ENCODE results near the gene LNX2.

Gene LNX2

GRCh38 chr13:27636589-27637288, 16.4 kb upstream of the LNX2 start:
- DNase-seq (ENCODE audit: low read depth in 1 of 2, low spot score in 1 of 2), result no peak
- TF ChIP-seq GABPA (IDR thresholded peaks at IDR 0.05; ENCODE audit: low read depth) (no peak), POLR2AphosphoS5 (IDR thresholded peaks at IDR 0.05; ENCODE audit: low read depth) (no peak), REST (IDR thresholded peaks at IDR 0.05; ENCODE audit: insufficient replicate concordance, low read depth) (no peak), CTCF (IDR thresholded peaks at IDR 0.05; ENCODE audit: insufficient read depth, low read length) (no peak), SPI1 (IDR thresholded peaks at IDR 0.05; ENCODE audit: borderline replicate concordance, low read depth) (no peak)
- no peak overlapping the region for H3K27ac ChIP-seq (replicated peaks)

GRCh38 chr13:27635266-27635665, 14.9 kb upstream of the LNX2 start:
- TF ChIP-seq POLR2AphosphoS5 (IDR thresholded peaks at IDR 0.05; ENCODE audit: low read depth) (no peak), SPI1 (IDR thresholded peaks at IDR 0.05; ENCODE audit: borderline replicate concordance, low read depth) (peak; percentile 47; the same call in 1 of the 2 replicates)

More at GRCh38 chr13:27636589-27637288, 16.4 kb upstream of the LNX2 start:
- H3K4me3 ChIP-seq (replicated peaks; ENCODE audit: insufficient read depth, low read length), result no peak overlapping the region
- H3K27me3 ChIP-seq (ENCODE audit: insufficient read depth, poor library complexity, severe bottlenecking), result no peaks in the 10 kb centered on the region

GRCh38 chr13:27634791-27635190, 14.5 kb upstream of the LNX2 start:
- no peak for DNase-seq (ENCODE audit: low read depth in 1 of 2, low spot score in 1 of 2)
- no peaks in the 10 kb centered on the region for H3K27me3 ChIP-seq (ENCODE audit: insufficient read depth, poor library complexity, severe bottlenecking)
- TF ChIP-seq CTCF (IDR thresholded peaks at IDR 0.05; ENCODE audit: insufficient read depth, low read length) (no peak), GABPA (IDR thresholded peaks at IDR 0.05; ENCODE audit: low read depth) (no peak), REST (IDR thresholded peaks at IDR 0.05; ENCODE audit: insufficient replicate concordance, low read depth) (no peak), SPI1 (IDR thresholded peaks at IDR 0.05; ENCODE audit: borderline replicate concordance, low read depth) (no peak), POLR2AphosphoS5 (IDR thresholded peaks at IDR 0.05; ENCODE audit: low read depth) (no peak)
- H3K4me3 ChIP-seq (replicated peaks; ENCODE audit: insufficient read depth, low read length), result no peak overlapping the region
- no peak overlapping the region for H3K27ac ChIP-seq (replicated peaks)

More at GRCh38 chr13:27635266-27635665, 14.9 kb upstream of the LNX2 start:
- Histone ChIP-seq H3K27me3 (ENCODE audit: insufficient read depth, poor library complexity, severe bottlenecking) (no peaks in the 10 kb centered on the region), H3K27ac (replicated peaks) (no peak overlapping the region), H3K4me3 (replicated peaks; ENCODE audit: insufficient read depth, low read length) (no peak overlapping the region)
- DNase-seq (ENCODE audit: low read depth in 1 of 2, low spot score in 1 of 2), result peak; percentile 35 to 80

GRCh38 chr13:27634231-27634630, 13.9 kb upstream of the LNX2 start:
- DNase-seq (ENCODE audit: low read depth in 1 of 2, low spot score in 1 of 2), result no peak
- H3K27ac ChIP-seq (replicated peaks), result no peak overlapping the region
- no peak for TF ChIP-seq CTCF (IDR thresholded peaks at IDR 0.05; ENCODE audit: insufficient read depth, low read length)
- TF ChIP-seq SPI1 (IDR thresholded peaks at IDR 0.05; ENCODE audit: borderline replicate concordance, low read depth), result no peak
- TF ChIP-seq REST (IDR thresholded peaks at IDR 0.05; ENCODE audit: insufficient replicate concordance, low read depth), result no peak
- TF ChIP-seq POLR2AphosphoS5 (IDR thresholded peaks at IDR 0.05; ENCODE audit: low read depth), result no peak
- TF ChIP-seq GABPA (IDR thresholded peaks at IDR 0.05; ENCODE audit: low read depth), result no peak

More at GRCh38 chr13:27634231-27634630, 13.9 kb upstream of the LNX2 start:
- H3K4me3 ChIP-seq (replicated peaks; ENCODE audit: insufficient read depth, low read length), result no peak overlapping the region
- H3K27me3 ChIP-seq (ENCODE audit: insufficient read depth, poor library complexity, severe bottlenecking), result no peaks in the 10 kb centered on the region

All from HL-60 (cell line).